Type B pancreatic cell (in vitro differentiated cells): ENCODE results near the gene FER. TPM values are rescaled to one million over a fixed set of nuclear protein-coding genes. Genes with fewer than 3 reads are reported as not detected.

Experiments
- DNase-seq: peaks from one replicate; pipeline ENCODE4 v3.0.0; 2021; ENCODE audit warnings: mixed read lengths; ENCODE audit not compliant: unreplicated experiment; ENCODE audit errors: extremely low spot score
- H3K27ac Mint-ChIP-seq: 2 replicates; pipeline ENCODE4 v1.8.0; 2021; ENCODE audit warnings: mild to moderate bottlenecking, mixed read lengths
- H3K27me3 Mint-ChIP-seq: 2 replicates; pipeline ENCODE4 v1.8.0; 2021; ENCODE audit warnings: mixed read lengths
- H3K36me3 Mint-ChIP-seq: 2 replicates; pipeline ENCODE4 v1.8.0; 2021; ENCODE audit warnings: mixed read lengths
- H3K4me1 Mint-ChIP-seq: one replicate; pipeline ENCODE4 v1.8.0; 2021; ENCODE audit warnings: mixed read lengths; ENCODE audit not compliant: unreplicated experiment
- H3K4me3 Mint-ChIP-seq: 2 replicates; pipeline ENCODE4 v1.8.0; 2021; ENCODE audit warnings: mild to moderate bottlenecking, mixed read lengths
- H3K9me3 Mint-ChIP-seq: 2 replicates; pipeline ENCODE4 v1.8.0; 2021; ENCODE audit warnings: mixed read lengths
- CTCF ChIP-seq: fragments of 200-600 bp; sonication (generic); conservative IDR thresholded peaks from 2 replicates; pipeline ENCODE4 v1.5.0; 2021; ENCODE audit warnings: antibody characterized with exemption, mild to moderate bottlenecking
- total RNA-seq: library from RNA; stranded (reverse); gene quantifications from 2 replicates; pipeline ENCODE4 v1.2.1, GENCODE V29; 2021; ENCODE audit warnings: low replicate concordance

FER gene
- total RNA-seq, 1 donor from 2014 or later = 29.7 TPM

DNA sequence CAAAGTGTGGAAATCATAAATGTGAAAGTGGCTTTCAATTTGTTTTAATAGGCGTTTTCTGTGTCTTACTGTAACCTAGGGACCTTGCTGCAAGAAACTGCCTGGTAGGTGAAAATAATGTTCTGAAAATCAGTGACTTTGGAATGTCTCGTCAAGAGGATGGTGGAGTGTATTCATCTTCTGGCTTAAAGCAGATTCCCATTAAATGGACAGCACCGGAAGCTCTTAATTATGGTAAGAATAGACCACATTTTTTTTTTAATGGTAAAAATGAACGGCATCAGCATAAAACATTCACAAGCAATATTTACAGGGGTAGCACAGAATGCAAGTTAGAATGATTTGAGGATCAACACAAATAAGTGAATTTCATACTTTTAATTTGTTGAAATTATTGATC, 433.0 kb downstream of the FER start:
- H3K27ac Mint-ChIP-seq = no peak overlapping the region
- H3K36me3 Mint-ChIP-seq = peaks cover 4% of the 10 kb centered on the region
- no peak for TF ChIP-seq CTCF
- H3K4me1 Mint-ChIP-seq = no peaks in the 10 kb centered on the region
- no peak overlapping the region for H3K4me3 Mint-ChIP-seq
- no peaks in the 10 kb centered on the region for H3K9me3 Mint-ChIP-seq
- DNase-seq = no peak
- H3K27me3 Mint-ChIP-seq = no peaks in the 10 kb centered on the region

DNA sequence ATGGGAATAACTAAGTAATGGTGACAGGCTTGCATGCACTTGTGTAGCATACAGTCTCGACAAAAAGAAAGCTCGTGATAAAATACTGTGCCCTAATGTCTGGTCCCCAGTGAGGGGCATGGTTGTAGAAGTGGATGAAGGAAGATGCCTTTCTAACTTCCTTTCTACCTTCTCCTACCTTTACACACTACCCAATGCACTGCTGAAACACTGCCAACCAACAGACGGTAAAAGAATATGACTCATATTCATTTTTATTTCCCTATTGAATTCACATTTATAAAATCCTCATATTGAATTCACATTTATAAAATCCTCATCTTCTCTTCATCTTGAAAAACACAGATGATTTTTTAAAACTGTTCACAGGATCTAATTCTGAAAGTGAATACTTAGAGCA, 439.1 kb downstream of the FER start:
- H3K27me3 Mint-ChIP-seq = no peaks in the 10 kb centered on the region
- TF ChIP-seq CTCF = no peak
- H3K9me3 Mint-ChIP-seq = no peaks in the 10 kb centered on the region
- DNase-seq = no peak
- peaks cover 15% of the 10 kb centered on the region for H3K36me3 Mint-ChIP-seq
- H3K27ac Mint-ChIP-seq = no peak overlapping the region
- H3K4me3 Mint-ChIP-seq = no peak overlapping the region
- H3K4me1 Mint-ChIP-seq = peaks cover 4% of the 10 kb centered on the region

DNA sequence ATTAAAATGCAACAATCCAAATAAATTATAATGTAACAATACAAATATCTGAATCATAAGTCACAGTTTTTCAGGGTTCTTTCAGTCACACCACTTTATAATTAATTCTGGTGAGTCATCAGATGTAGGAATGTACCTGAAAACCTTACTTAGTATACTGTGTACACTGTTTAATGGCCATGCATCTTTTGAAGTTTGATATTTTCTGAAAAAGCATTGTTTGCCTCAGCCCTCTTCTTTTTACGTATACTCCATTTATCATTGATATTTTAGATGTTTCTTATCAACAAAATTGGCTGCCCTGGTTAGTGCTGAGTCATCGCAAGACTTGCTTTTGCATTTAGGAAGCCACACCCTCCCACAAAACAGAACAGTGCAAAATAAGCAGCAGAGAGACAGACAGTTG, 443.5 kb downstream of the FER start:
- peak overlapping the region; percentile 24 for H3K4me3 Mint-ChIP-seq
- DNase-seq = no peak
- peaks cover 5% of the 10 kb centered on the region for H3K9me3 Mint-ChIP-seq
- peaks cover 33% of the 10 kb centered on the region for H3K4me1 Mint-ChIP-seq
- H3K27me3 Mint-ChIP-seq = no peaks in the 10 kb centered on the region
- no peak for TF ChIP-seq CTCF
- peaks cover 23% of the 10 kb centered on the region for H3K36me3 Mint-ChIP-seq
- peak overlapping the region; percentile 30 for H3K27ac Mint-ChIP-seq

- H3K27me3 Mint-ChIP-seq = no peaks in the 10 kb centered on the region
- H3K36me3 Mint-ChIP-seq = peaks cover 24% of the 10 kb centered on the region
- H3K4me1 Mint-ChIP-seq = peaks cover 34% of the 10 kb centered on the region
- no peak for DNase-seq
- no peak for TF ChIP-seq CTCF
- no peak overlapping the region for H3K27ac Mint-ChIP-seq
- H3K9me3 Mint-ChIP-seq = peaks cover 7% of the 10 kb centered on the region
- no peak overlapping the region for H3K4me3 Mint-ChIP-seq
Observed at GRCh38 chr5:109192027-109192426, 444.3 kb downstream of the FER start.

DNA sequence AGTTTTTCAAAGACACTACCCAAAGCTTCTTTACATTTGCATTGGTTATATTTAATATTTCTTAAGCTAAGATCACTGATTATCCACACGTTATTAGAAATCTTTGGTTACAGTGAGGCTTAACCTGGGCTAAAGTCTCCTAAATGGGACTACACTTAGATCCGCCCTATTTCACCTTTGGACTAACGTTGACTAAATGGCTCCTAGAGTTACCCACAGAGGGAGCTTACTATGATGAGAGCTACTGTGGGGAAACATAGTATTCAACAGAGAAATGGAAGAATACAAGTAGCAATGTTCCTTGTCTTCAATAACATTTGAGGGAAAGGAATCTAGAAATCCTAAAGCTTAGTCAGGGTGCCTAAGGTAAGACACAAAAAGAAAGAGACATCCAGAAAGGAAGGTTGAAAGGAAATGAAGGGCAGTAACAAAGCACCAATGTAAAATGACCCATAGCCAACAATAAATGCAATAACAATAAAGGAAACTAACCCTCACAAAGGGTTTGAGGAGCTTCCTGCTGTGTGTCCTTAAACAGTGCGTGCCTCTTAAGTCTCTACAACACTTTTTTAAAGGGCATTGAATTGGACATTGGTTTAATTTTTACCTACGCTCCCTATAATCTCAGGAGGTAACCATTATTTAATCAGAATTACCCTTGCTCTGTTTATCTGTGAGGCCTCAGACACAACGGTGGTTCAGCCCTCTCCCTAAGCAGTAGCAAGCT, 445.0 kb downstream of the FER start:
- no peak for TF ChIP-seq CTCF
- DNase-seq = no peak
- Mint-ChIP-seq H3K36me3 (peaks cover 20% of the 10 kb centered on the region), H3K4me3 (peak overlapping the region; percentile 65), H3K27ac (peak overlapping the region; percentile 12), H3K4me1 (peaks cover 34% of the 10 kb centered on the region), H3K9me3 (peaks cover 7% of the 10 kb centered on the region), H3K27me3 (no peaks in the 10 kb centered on the region)
